Measurements from ENCODE around the gene STYXL2.

Gene STYXL2

DNA sequence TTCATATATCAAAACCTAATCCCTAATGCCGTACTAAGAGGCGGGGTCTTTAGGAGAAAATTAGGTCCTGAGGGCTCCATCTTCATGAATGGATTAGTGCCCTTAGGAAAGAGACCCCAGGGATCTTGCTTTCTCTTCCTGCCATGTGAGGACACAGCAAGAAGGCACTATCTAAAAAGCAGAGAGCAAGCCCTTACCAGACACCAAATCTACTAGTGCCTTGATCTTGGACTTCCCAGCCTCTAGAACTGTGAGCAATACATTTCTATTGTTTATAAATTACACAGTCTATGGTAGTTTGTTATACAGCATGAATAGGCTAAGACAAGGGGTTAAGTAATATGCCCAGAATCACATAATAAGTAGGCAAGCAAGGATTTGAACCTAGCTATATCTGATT is 42.9 kb downstream of the STYXL2 start:
- DNase-seq (ENCODE audit: low read depth): no peak

GRCh38 chr1:167137332-167137781 is 43.5 kb downstream of the STYXL2 start:
- DNase-seq (ENCODE audit: low read depth): no peak

- no peak for DNase-seq (ENCODE audit: low read depth)
These were observed 44.1 kb downstream of the STYXL2 start for GRCh38 chr1:167137793-167138510.

- no peak for DNase-seq (ENCODE audit: low read depth)
These were observed 44.8 kb downstream of the STYXL2 start for GRCh38 chr1:167138703-167139102.

- no peak for DNase-seq (ENCODE audit: low read depth)
These were observed 48.1 kb downstream of the STYXL2 start for GRCh38 chr1:167141963-167142362.
